Measurements from ENCODE around the gene CSE1L. TPM values are rescaled to one million over a fixed set of nuclear protein-coding genes. Genes with fewer than 3 reads are reported as not detected.

Gene CSE1L
- total RNA-seq, 4 donors from 2014 or later, result 10.2 to 43.7 (median 20.9) TPM

DNA sequence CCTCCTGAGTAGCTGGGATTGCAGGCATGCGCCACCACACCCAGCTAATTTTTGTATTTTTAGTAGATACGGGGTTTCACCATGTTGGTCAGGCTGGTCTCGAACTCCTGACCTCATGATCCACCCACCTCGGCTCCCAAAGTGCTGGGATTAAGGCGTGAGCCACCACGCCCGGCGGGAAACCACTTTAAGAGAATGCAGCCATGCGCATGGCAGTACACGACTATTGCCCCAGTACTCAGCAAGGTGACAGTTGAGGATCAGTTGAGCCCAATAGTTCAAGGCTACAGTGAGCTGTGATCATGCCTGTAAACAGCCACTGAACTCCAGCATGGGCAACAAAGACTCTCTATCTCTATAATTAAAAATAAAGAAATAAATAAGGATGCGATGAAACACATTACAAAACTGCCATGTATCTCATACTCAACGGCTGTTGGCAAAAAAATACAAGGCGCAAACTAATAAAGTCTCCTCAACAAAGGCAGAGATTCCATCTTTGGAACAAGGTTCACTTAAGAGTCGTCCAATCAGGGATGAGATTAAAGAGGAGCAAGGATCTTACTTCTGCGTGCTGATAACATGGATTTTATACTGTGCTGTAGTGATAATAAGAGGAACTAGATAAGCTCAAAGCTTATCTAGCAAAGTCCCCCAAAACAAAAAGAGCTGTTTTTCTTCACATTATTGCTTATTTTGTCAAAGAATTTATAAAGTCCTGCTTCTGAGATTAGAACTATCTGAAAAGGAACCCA lies 90.9 kb downstream of the CSE1L start:
- no peak for DNase-seq
- no peak overlapping the region for H3K4me3 ChIP-seq
- TF ChIP-seq, protein P1, sequence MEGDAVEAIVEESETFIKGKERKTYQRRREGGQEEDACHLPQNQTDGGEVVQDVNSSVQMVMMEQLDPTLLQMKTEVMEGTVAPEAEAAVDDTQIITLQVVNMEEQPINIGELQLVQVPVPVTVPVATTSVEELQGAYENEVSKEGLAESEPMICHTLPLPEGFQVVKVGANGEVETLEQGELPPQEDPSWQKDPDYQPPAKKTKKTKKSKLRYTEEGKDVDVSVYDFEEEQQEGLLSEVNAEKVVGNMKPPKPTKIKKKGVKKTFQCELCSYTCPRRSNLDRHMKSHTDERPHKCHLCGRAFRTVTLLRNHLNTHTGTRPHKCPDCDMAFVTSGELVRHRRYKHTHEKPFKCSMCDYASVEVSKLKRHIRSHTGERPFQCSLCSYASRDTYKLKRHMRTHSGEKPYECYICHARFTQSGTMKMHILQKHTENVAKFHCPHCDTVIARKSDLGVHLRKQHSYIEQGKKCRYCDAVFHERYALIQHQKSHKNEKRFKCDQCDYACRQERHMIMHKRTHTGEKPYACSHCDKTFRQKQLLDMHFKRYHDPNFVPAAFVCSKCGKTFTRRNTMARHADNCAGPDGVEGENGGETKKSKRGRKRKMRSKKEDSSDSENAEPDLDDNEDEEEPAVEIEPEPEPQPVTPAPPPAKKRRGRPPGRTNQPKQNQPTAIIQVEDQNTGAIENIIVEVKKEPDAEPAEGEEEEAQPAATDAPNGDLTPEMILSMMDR (IDR thresholded peaks at IDR 0.05), result no peak
- TF ChIP-seq POLR2A (IDR thresholded peaks at IDR 0.05), result no peak
- no peaks in the 10 kb centered on the region for H3K9me3 ChIP-seq
- no peaks in the 10 kb centered on the region for H3K27me3 ChIP-seq
- no peak overlapping the region for H3K27ac ChIP-seq
- no peaks in the 10 kb centered on the region for H3K4me1 ChIP-seq
- peaks cover 0 to 31% (median 0%) of the 10 kb centered on the region in 3 donors for H3K36me3 ChIP-seq

DNA sequence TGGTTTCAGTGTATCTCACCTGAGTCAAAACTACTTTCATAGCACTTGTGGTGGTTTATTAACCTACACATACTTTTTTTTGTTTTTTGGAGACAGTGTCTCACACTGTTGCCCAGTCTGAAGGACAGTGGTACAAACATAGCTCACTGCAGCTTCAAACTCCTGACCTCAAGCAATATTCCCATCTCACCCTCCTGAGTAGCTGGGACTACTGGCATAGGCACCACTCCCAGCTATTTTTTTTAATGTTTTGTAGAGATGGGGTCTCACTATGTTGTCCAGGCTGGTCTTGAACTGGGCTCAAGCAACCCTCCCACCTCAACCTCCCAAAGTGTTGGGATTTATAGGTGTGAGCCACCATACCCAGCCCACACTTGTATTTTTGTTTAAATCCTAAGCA lies 92.3 kb downstream of the CSE1L start:
- TF ChIP-seq, protein P1 (IDR thresholded peaks at IDR 0.05), result no peak
- TF ChIP-seq POLR2A (IDR thresholded peaks at IDR 0.05), result no peak
- Histone ChIP-seq H3K4me1 (no peaks in the 10 kb centered on the region), H3K4me3 (no peak overlapping the region), H3K27ac (no peak overlapping the region), H3K27me3 (no peaks in the 10 kb centered on the region), H3K36me3 (peaks cover 0 to 30% (median 0%) of the 10 kb centered on the region in 3 donors), H3K9me3 (no peaks in the 10 kb centered on the region)
- no peak for DNase-seq

DNA sequence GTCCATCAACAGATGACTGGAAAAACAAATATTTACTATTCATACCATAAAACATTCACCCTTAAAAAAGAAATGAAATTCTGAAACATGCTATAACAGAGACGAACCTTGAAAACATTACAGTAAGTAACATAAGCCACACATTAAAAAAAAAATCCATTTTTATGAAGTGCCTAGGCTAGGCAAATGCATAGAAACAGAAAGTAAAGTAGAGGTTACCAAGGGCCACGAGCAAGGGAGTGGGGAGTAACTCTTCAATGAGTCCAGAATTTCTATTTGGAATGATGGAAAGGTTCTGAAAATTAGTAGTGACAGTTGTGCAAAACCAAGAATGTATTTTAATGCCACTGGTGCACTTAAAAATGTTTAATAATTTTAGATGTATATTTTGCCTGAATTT lies 94.3 kb downstream of the CSE1L start:
- Histone ChIP-seq H3K4me3 (no peak overlapping the region), H3K27me3 (no peaks in the 10 kb centered on the region), H3K36me3 (peaks cover 0 to 27% (median 0%) of the 10 kb centered on the region in 3 donors), H3K27ac (no peak overlapping the region), H3K9me3 (no peaks in the 10 kb centered on the region), H3K4me1 (no peaks in the 10 kb centered on the region)
- no peak for DNase-seq
- TF ChIP-seq POLR2A (IDR thresholded peaks at IDR 0.05), result no peak
- TF ChIP-seq, protein P1 (IDR thresholded peaks at IDR 0.05), result no peak

DNA sequence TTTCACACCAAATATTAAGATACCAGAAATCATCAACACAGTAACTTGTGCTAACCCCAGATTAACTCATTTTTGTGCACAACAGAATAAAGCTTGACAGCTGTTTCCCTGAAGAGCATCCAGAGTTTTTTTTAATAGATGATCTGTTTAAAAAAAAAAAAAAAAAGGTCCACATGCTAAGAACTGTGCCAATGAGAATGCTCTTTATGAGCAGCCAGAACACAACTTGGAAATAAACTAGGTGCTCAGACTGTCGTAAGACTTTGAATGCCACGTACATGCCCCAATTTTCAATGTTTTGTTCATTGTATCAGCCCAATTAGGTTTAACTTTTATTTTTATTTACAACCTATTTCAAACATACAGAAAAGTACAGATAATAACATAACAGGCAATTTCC lies 94.7 kb downstream of the CSE1L start:
- H3K4me1 ChIP-seq, result no peaks in the 10 kb centered on the region
- H3K4me3 ChIP-seq, result no peak overlapping the region
- no peak for DNase-seq
- H3K9me3 ChIP-seq, result no peaks in the 10 kb centered on the region
- H3K27me3 ChIP-seq, result no peaks in the 10 kb centered on the region
- no peak overlapping the region for H3K27ac ChIP-seq
- H3K36me3 ChIP-seq, result peaks cover 0 to 26% (median 0%) of the 10 kb centered on the region in 3 donors
- no peak for TF ChIP-seq POLR2A (IDR thresholded peaks at IDR 0.05)
- TF ChIP-seq, protein P1 (IDR thresholded peaks at IDR 0.05), result no peak

Small RNA genes lying within 50 kb of the gene (small RNA-seq; reads per million reads assigned to genes)
- 0 reads per million in 2 donors for gene SNAP23P1

Other genes with a start within 250 kb of the CSE1L start
- gene PREX1, start 218.3 kb upstream of the CSE1L start, total RNA-seq, result 100 to 1,000 TPM in 1 of 4 donors, 10 to 100 TPM in 2, 1 to 10 TPM in 1; 9.9 to 150 (median 18.4) TPM
- gene ARFGEF2, start 124.6 kb upstream of the CSE1L start, total RNA-seq, result 100 to 1,000 TPM in 1 of 4 donors, 10 to 100 TPM in 3; 38.0 to 170 (median 43.4) TPM
- 10 to 100 TPM; 58.6 to 82.4 (median 75.2) TPM for gene STAU1, start 142.0 kb downstream of the CSE1L start, total RNA-seq
- 10 to 100 TPM; 23.1 to 81.7 (median 39.2) TPM for gene DDX27, start 173.1 kb downstream of the CSE1L start, total RNA-seq
- 10 to 100 TPM; 33.4 to 40.3 (median 36.4) TPM for gene ZNFX1, start 231.7 kb downstream of the CSE1L start, total RNA-seq